SK-N-SH (cell line): ENCODE measurements around the gene INSM2. TPM values are rescaled to one million over a fixed set of nuclear protein-coding genes. Genes with fewer than 3 reads are reported as not detected.

Experiments used
- CTCF ChIA-PET: fragments of 300-600, 350-600 bp; formaldehyde crosslinking; extraction: SDS; loops from one replicate; lab custom pipeline; 2021; lab: Yijun Ruan, JAX
- POLR2A ChIA-PET: fragments of 350-600 bp; sonication (Branson Sonifier 250); formaldehyde crosslinking; extraction: SDS; loops from one replicate; lab custom pipeline; 2020; ENCODE audit warnings: antibody characterized with exemption, inconsistent platforms; lab: Yijun Ruan, JAX
- DNase-seq: peaks from one replicate; pipeline ENCODE4 v3.0.0; 2012
- H2AFZ ChIP-seq: fragments of 200-600 bp; sonication (generic); 2 replicates; pipeline ENCODE4 v1.8.1; 2016; ENCODE audit warnings: antibody characterized with exemption, mild to moderate bottlenecking, low read depth
- H3F3A ChIP-seq: fragments of 200-600 bp; sonication (generic); replicated peaks from 2 replicates; pipeline ENCODE3; 2016; ENCODE audit warnings: antibody characterized with exemption, mild to moderate bottlenecking; ENCODE audit not compliant: insufficient read depth
- H3K27ac ChIP-seq, 2 experiments: fragments of 200-500 bp in 1 of 2; fragments of 200-600 bp in 1 of 2; sonication (Bioruptor generic) in 1 of 2; sonication (generic), shearing (Covaris generic) in 1 of 2; 2 replicates each; pipeline versions ENCODE4 v1.5.1 to v1.6.1; 2014 to 2016; ENCODE audit warnings: low read depth in 2 of 2, inconsistent platforms in 1 of 2, low read length in 1 of 2, mild to moderate bottlenecking in 1 of 2, mixed read lengths in 1 of 2
- H3K27me3 ChIP-seq: fragments of 200-600 bp; sonication (generic), shearing (Covaris generic); 2 replicates; pipeline ENCODE4 v1.6.1; 2016; ENCODE audit warnings: mixed run types; ENCODE audit not compliant: insufficient read depth
- H3K36me3 ChIP-seq, 2 experiments: fragments of 200-500 bp in 1 of 2; fragments of 200-600 bp in 1 of 2; sonication (Bioruptor generic) in 1 of 2; sonication (generic) in 1 of 2; replicated peaks in 1 of 2; 2 replicates each; pipeline versions ENCODE3 to v1.5.1; 2014 to 2016; ENCODE audit warnings: low read length in 1 of 2, mild to moderate bottlenecking in 1 of 2; ENCODE audit not compliant: insufficient read depth in 2 of 2, control insufficient read depth in 1 of 2
- H3K4me1 ChIP-seq, 2 experiments: fragments of 200-500 bp in 1 of 2; fragments of 200-600 bp in 1 of 2; sonication (Bioruptor generic) in 1 of 2; sonication (generic), shearing (Covaris generic) in 1 of 2; 2 replicates each; pipeline versions ENCODE4 v1.5.1 to v1.6.1; 2014 to 2016; ENCODE audit warnings: low read depth in 1 of 2, low read length in 1 of 2, mixed run types in 1 of 2; ENCODE audit not compliant: insufficient read depth in 2 of 2, control insufficient read depth in 1 of 2
- H3K4me2 ChIP-seq: fragments of 200-600 bp; sonication (generic), shearing (Covaris generic); 2 replicates; pipeline ENCODE4 v1.6.1; 2017; ENCODE audit warnings: mixed run types
- H3K4me3 ChIP-seq, 2 experiments: fragments of 200-500 bp in 1 of 2; fragments of 200-600 bp in 1 of 2; sonication (Bioruptor generic) in 1 of 2; sonication (generic), shearing (Covaris generic) in 1 of 2; 2 replicates each; pipeline versions ENCODE4 v1.5.1 to v1.8.1; 2014 to 2016; ENCODE audit warnings: low read depth in 2 of 2, inconsistent platforms in 1 of 2, low read length in 1 of 2, mild to moderate bottlenecking in 1 of 2, mixed read lengths in 1 of 2, moderate library complexity in 1 of 2
- H3K79me2 ChIP-seq: fragments of 200-600 bp; sonication (generic); 2 replicates; pipeline ENCODE4 v1.8.1; 2017; ENCODE audit warnings: mild to moderate bottlenecking; ENCODE audit not compliant: insufficient read depth
- H3K9ac ChIP-seq: fragments of 200-600 bp; sonication (generic); 2 replicates; pipeline ENCODE4 v1.6.1; 2017; ENCODE audit warnings: mixed run types
- H3K9me2 ChIP-seq: fragments of 200-600 bp; sonication (generic); 2 replicates; pipeline ENCODE4 v1.6.1; 2017; ENCODE audit warnings: mixed run types
- H3K9me3 ChIP-seq: fragments of 200-600 bp; sonication (generic); 2 replicates; pipeline ENCODE4 v1.6.1; 2017; ENCODE audit warnings: mixed run types, mild to moderate bottlenecking, moderate library complexity
- H4K20me1 ChIP-seq: fragments of 200-600 bp; sonication (generic); 2 replicates; pipeline ENCODE4 v1.6.1; 2017; ENCODE audit warnings: mild to moderate bottlenecking, mixed run types; ENCODE audit not compliant: insufficient read depth
- ELF1 ChIP-seq: IDR thresholded peaks from 2 replicates; pipeline ENCODE4 v1.4.0; 2012
- EZH2phosphoT487 ChIP-seq: fragments of 200-600 bp; sonication (generic); IDR thresholded peaks from 2 replicates; pipeline ENCODE4 v1.6.1; 2017; ENCODE audit warnings: low read depth, mixed run types, mild to moderate bottlenecking, antibody characterized with exemption, moderate library complexity, borderline replicate concordance
- FOSL2 ChIP-seq: IDR thresholded peaks from 2 replicates; pipeline ENCODE4 v1.4.0; 2012; ENCODE audit warnings: low read depth, mild to moderate bottlenecking, moderate library complexity, borderline replicate concordance
- GABPA ChIP-seq: IDR thresholded peaks from 2 replicates; pipeline ENCODE4 v1.4.0; 2012; ENCODE audit warnings: low read depth, mild to moderate bottlenecking
- GATA2 ChIP-seq: sonication (generic); formaldehyde crosslinking; IDR thresholded peaks from 2 replicates; pipeline ENCODE4 v1.5.0; 2020; ENCODE audit warnings: mild to moderate bottlenecking, missing genetic modification reagents
- MEF2A ChIP-seq: IDR thresholded peaks from 2 replicates; pipeline ENCODE4 v1.4.0; 2012; ENCODE audit warnings: low read depth, borderline replicate concordance
- NFIC ChIP-seq: IDR thresholded peaks from 2 replicates; pipeline ENCODE4 v1.4.0; 2012; ENCODE audit warnings: borderline replicate concordance
- REST ChIP-seq: IDR thresholded peaks from 2 replicates; pipeline ENCODE4 v1.6.1; 2012; ENCODE audit warnings: mild to moderate bottlenecking, low read depth, low read length, moderate library complexity
- RFX5 ChIP-seq: IDR thresholded peaks from 2 replicates; pipeline ENCODE4 v1.6.1; 2012; ENCODE audit warnings: mild to moderate bottlenecking, improper control_type of control experiment, low read length
- RXRA ChIP-seq: IDR thresholded peaks from 2 replicates; pipeline ENCODE4 v1.4.0; 2012; ENCODE audit warnings: low read depth, mild to moderate bottlenecking, borderline replicate concordance
- SIN3A ChIP-seq: IDR thresholded peaks from 2 replicates; pipeline ENCODE4 v1.6.1; 2012; ENCODE audit warnings: low read depth, mild to moderate bottlenecking, low read length, moderate library complexity, borderline replicate concordance
- TAF1 ChIP-seq: IDR thresholded peaks from 2 replicates; pipeline ENCODE4 v1.6.1; 2012; ENCODE audit warnings: low read depth, mild to moderate bottlenecking, low read length, moderate library complexity, borderline replicate concordance
- USF1 ChIP-seq: IDR thresholded peaks from 2 replicates; pipeline ENCODE4 v1.4.0; 2012; ENCODE audit warnings: low read depth, borderline replicate concordance
- ZBTB33 ChIP-seq: IDR thresholded peaks from 2 replicates; pipeline ENCODE4 v1.4.0; 2012; ENCODE audit warnings: low read depth, borderline replicate concordance
- WGBS: methylation state at CpG from one replicate; pipeline ENCODE4 v1.1.6; 2017; ENCODE audit warnings: low lambda C conversion rate; 5-methylcytosine and 5-hydroxymethylcytosine counted together
- polyA plus RNA-seq, 3 experiments: library from polyadenylated mRNA; depleted of rRNA; stranded (reverse); fragments of >200 nt; gene quantifications; 2 replicates each; pipeline ENCODE4 v1.2.3, GENCODE V29; 2012
- TF ChIP-seq, protein P1 (sequence below): fragments of 200-600 bp; sonication (generic); IDR thresholded peaks from 2 replicates; pipeline ENCODE4 v1.6.1; 2017; ENCODE audit warnings: antibody characterized with exemption, mild to moderate bottlenecking, moderate library complexity

Gene INSM2
- polyA plus RNA-seq, 1 of the 3 experiments (the other 2 are of a cell fraction), result 0.15 TPM

DNA sequence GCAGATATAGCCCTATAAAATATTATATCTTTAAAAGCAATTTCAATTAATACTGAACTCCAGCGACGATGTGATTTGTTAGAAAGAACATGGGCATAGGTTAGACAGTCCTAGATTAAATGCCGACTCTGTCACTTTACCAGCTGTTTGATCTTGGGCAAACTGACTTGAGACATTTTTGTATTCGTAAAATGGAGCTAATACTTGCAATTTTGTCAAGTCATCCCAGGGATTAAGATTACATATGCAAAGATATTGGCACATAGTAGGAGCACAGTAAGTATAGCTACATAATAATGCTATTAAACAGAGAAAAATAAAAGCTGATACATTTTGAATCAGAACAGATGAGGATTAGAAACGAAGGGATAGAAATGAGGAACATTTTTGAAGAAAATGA, 9.0 kb downstream of the INSM2 start:
- no peak for DNase-seq
- CTCF ChIA-PET, result interaction anchor here (1.2 kb wide), 1 partner anchor 9 kb away, joined by 6 read pairs; the partner anchor contains the start of gene INSM2
- peaks cover 0 to 6% of the 10 kb centered on the region in 2 experiments for H3K36me3 ChIP-seq
- WGBS, result 97% methylated on average over 5 of the region's 5 CpGs
- POLR2A ChIA-PET, result interaction anchor here (1.6 kb wide), 1 partner anchor 9 kb away, joined by 13 read pairs; the partner anchor contains the start of gene INSM2
- H3K9me2 ChIP-seq, result no peaks in the 10 kb centered on the region
- H3K79me2 ChIP-seq, result no peaks in the 10 kb centered on the region
- H2AFZ ChIP-seq, result no peak overlapping the region
- no peak overlapping the region for H3K27ac ChIP-seq
- no peak overlapping the region for H3K4me2 ChIP-seq
- H3K4me1 ChIP-seq, result no peaks in the 10 kb centered on the region; a peak in 2 of 4 replicates
- H3K27me3 ChIP-seq, result no peaks in the 10 kb centered on the region
- H3K9ac ChIP-seq, result no peak overlapping the region
- H3F3A ChIP-seq, result no peaks in the 10 kb centered on the region
- no peaks in the 10 kb centered on the region for H4K20me1 ChIP-seq
- TF ChIP-seq RFX5, result no peak
- no peak for TF ChIP-seq FOSL2
- TF ChIP-seq RXRA, result no peak
- no peak for TF ChIP-seq NFIC
- TF ChIP-seq ZBTB33, result no peak
- TF ChIP-seq USF1, result no peak
- no peak for TF ChIP-seq GATA2 (CRISPR knock-in tag)
- no peak for TF ChIP-seq ELF1
- TF ChIP-seq REST, result no peak
- no peak for TF ChIP-seq GABPA
- TF ChIP-seq TAF1, result no peak
- TF ChIP-seq EZH2phosphoT487, result no peak
- TF ChIP-seq SIN3A, result no peak
- TF ChIP-seq, protein P1, sequence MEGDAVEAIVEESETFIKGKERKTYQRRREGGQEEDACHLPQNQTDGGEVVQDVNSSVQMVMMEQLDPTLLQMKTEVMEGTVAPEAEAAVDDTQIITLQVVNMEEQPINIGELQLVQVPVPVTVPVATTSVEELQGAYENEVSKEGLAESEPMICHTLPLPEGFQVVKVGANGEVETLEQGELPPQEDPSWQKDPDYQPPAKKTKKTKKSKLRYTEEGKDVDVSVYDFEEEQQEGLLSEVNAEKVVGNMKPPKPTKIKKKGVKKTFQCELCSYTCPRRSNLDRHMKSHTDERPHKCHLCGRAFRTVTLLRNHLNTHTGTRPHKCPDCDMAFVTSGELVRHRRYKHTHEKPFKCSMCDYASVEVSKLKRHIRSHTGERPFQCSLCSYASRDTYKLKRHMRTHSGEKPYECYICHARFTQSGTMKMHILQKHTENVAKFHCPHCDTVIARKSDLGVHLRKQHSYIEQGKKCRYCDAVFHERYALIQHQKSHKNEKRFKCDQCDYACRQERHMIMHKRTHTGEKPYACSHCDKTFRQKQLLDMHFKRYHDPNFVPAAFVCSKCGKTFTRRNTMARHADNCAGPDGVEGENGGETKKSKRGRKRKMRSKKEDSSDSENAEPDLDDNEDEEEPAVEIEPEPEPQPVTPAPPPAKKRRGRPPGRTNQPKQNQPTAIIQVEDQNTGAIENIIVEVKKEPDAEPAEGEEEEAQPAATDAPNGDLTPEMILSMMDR, result no peak
- TF ChIP-seq MEF2A, result no peak
- H3K4me3 ChIP-seq, result no peak overlapping the region
- no peaks in the 10 kb centered on the region for H3K9me3 ChIP-seq
